Upper lobe of left lung (tissue), 4 donors: Measurements from ENCODE around the gene GDF15.

Experiments used
- POLR2A ChIP-seq, 4 donors: fragments of 450-650 bp; IDR thresholded peaks; one replicate each; pipeline ENCODE4 v1.5.1; 2016 to 2017; ENCODE audit warnings: antibody characterized with exemption in 4 of 4, mild to moderate bottlenecking in 2 of 4
- POLR2AphosphoS5 ChIP-seq, 2 donors: sonication (generic); formaldehyde crosslinking; IDR thresholded peaks; one replicate each; pipeline ENCODE4 v1.5.1; 2017; ENCODE audit warnings: antibody characterized with exemption in 2 of 2
- TF ChIP-seq, protein P1 (sequence below), 6 experiments: fragments of 450-650 bp in 4 of 6; fragments of 200-600 bp in 2 of 6; sonication (generic) in 2 of 6; IDR thresholded peaks; one replicate each; pipeline ENCODE4 v1.5.1; 2016 to 2019; ENCODE audit warnings: antibody characterized with exemption in 6 of 6

DNA sequence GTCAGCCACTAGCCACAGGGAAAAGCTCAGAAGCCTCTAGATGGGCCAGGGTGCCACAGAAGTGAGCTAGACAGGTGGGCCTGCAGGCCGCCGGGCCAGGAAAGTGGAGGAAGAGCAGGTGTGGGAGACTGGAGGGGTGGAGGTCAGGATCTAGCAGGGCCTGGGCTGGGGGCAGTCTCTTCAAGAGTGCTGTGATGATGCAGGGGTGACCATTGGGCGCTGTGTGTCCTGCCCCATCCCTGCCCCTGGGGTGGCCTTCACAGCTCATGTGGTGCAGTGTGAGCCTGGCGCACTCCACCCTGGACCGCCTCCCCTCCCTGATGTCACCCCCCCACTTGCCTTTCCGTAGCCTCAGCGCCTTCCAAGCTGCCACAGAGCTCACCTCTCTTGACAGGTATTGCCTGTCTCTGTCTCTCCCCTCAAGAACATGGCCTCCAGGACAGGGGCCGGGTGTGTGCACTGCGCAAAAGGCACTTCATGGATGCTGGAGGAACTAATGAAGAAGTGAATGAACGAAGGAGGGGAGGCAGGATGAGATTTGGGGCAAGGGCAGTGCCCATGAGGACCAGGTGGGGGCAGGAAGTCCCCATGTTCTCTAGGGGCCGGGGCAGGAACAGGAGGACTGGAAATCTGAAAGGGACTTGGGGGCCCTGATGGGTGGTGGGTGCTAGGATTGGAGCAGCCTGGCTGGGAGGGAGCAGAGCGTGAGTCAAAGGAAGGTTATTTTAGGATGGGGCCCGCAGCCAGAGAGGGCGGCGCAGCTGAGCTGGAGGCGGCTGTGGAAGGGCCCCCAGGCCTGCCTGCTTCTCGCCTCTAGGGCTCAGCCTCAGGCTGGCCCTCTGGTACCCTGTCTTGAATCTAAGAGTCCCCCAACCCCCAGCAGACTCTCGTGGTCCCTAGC lies 39.8 kb downstream of the GDF15 start:
- TF ChIP-seq, protein P1, sequence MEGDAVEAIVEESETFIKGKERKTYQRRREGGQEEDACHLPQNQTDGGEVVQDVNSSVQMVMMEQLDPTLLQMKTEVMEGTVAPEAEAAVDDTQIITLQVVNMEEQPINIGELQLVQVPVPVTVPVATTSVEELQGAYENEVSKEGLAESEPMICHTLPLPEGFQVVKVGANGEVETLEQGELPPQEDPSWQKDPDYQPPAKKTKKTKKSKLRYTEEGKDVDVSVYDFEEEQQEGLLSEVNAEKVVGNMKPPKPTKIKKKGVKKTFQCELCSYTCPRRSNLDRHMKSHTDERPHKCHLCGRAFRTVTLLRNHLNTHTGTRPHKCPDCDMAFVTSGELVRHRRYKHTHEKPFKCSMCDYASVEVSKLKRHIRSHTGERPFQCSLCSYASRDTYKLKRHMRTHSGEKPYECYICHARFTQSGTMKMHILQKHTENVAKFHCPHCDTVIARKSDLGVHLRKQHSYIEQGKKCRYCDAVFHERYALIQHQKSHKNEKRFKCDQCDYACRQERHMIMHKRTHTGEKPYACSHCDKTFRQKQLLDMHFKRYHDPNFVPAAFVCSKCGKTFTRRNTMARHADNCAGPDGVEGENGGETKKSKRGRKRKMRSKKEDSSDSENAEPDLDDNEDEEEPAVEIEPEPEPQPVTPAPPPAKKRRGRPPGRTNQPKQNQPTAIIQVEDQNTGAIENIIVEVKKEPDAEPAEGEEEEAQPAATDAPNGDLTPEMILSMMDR (IDR thresholded peaks at IDR 0.05) = no peak
- TF ChIP-seq POLR2A (IDR thresholded peaks at IDR 0.05) (no peak), POLR2AphosphoS5 (IDR thresholded peaks at IDR 0.05) (no peak)
